Measurements from ENCODE around the gene TOGARAM1.

- no peak for TF ChIP-seq FOXM1 (IDR thresholded peaks at IDR 0.05; ENCODE audit: borderline replicate concordance)
- no peak for TF ChIP-seq LEF1 (IDR thresholded peaks at IDR 0.05; ENCODE audit: borderline replicate concordance)
- no peak for TF ChIP-seq ARNT (IDR thresholded peaks at IDR 0.05)
- no peak for TF ChIP-seq SP1 (IDR thresholded peaks at IDR 0.05)
- no peak for TF ChIP-seq PKNOX1 (IDR thresholded peaks at IDR 0.05)
- no peak for TF ChIP-seq ZNF384 (IDR thresholded peaks at IDR 0.05)
- no peak for TF ChIP-seq L3MBTL2 (conservative IDR thresholded peaks at IDR 0.05)
- TF ChIP-seq BHLHE40 (IDR thresholded peaks at IDR 0.05; ENCODE audit: borderline replicate concordance) = no peak
- no peak for TF ChIP-seq FOXK2 (IDR thresholded peaks at IDR 0.05)
- TF ChIP-seq TARDBP (IDR thresholded peaks at IDR 0.05) = no peak
Observed at GRCh38 chr14:45089813-45090212, 127.8 kb downstream of the TOGARAM1 start.
